ENCODE results near the gene HIVEP3.

The HIVEP3 gene

DNA sequence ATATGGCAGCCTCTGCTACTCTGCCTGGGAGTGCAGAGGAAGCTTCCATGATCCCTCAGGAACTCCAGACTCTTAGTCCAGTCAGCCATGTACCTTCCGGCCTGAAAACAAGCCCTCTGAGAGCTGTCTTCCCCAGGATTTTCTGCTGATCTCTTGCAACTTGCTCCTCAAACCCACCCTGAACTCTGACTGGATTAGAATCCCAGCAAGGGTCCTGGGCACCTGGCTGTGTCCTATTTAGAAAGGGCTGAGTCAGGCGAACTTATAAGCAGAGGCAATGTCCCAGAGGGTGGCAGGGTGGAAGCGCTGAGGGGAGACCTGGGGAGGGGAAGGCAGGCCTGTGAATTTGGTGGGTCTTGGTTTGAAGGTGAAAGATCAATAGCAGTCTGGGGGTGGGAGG, 249.8 kb downstream of the HIVEP3 start:
- no peaks in the 10 kb centered on the region for H4K20me1 ChIP-seq (ENCODE audit: insufficient read depth, low read length)
- H3K79me2 ChIP-seq (ENCODE audit: low read length) = no peaks in the 10 kb centered on the region
- DNase-seq = no peak
- no peaks in the 10 kb centered on the region for H3K9me3 ChIP-seq (replicated peaks; ENCODE audit: insufficient read depth, low read length)
- H2AFZ ChIP-seq (ENCODE audit: low read length) = no peak overlapping the region
- H3K27ac ChIP-seq (ENCODE audit: low read length) = no peak overlapping the region
- no peak overlapping the region for H3K4me3 ChIP-seq (ENCODE audit: low read length)
- TF ChIP-seq, protein P1, sequence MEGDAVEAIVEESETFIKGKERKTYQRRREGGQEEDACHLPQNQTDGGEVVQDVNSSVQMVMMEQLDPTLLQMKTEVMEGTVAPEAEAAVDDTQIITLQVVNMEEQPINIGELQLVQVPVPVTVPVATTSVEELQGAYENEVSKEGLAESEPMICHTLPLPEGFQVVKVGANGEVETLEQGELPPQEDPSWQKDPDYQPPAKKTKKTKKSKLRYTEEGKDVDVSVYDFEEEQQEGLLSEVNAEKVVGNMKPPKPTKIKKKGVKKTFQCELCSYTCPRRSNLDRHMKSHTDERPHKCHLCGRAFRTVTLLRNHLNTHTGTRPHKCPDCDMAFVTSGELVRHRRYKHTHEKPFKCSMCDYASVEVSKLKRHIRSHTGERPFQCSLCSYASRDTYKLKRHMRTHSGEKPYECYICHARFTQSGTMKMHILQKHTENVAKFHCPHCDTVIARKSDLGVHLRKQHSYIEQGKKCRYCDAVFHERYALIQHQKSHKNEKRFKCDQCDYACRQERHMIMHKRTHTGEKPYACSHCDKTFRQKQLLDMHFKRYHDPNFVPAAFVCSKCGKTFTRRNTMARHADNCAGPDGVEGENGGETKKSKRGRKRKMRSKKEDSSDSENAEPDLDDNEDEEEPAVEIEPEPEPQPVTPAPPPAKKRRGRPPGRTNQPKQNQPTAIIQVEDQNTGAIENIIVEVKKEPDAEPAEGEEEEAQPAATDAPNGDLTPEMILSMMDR (IDR thresholded peaks at IDR 0.05; ENCODE audit: low read length) = no peak
- TF ChIP-seq EZH2phosphoT487 (IDR thresholded peaks at IDR 0.05; ENCODE audit: low read length) = no peak
- TF ChIP-seq EZH2 (optimal IDR thresholded peaks at IDR 0.05; ENCODE audit: low read depth, low read length) = no peak
- peaks cover 57% of the 10 kb centered on the region for H3K4me1 ChIP-seq (ENCODE audit: low read length)
- H3K27me3 ChIP-seq (replicated peaks; ENCODE audit: insufficient read depth, low read length) = no peaks in the 10 kb centered on the region
- no peak overlapping the region for H3K4me2 ChIP-seq (ENCODE audit: low read depth, low read length)
- peaks cover 25% of the 10 kb centered on the region for H3F3A ChIP-seq (ENCODE audit: insufficient read depth, low read length)
- H3K9me2 ChIP-seq (replicated peaks; ENCODE audit: insufficient read depth, low read length) = no peaks in the 10 kb centered on the region
- no peaks in the 10 kb centered on the region for H3K36me3 ChIP-seq (replicated peaks; ENCODE audit: insufficient read depth, low read length)
- H3K9ac ChIP-seq (ENCODE audit: low read length) = no peak overlapping the region

DNA sequence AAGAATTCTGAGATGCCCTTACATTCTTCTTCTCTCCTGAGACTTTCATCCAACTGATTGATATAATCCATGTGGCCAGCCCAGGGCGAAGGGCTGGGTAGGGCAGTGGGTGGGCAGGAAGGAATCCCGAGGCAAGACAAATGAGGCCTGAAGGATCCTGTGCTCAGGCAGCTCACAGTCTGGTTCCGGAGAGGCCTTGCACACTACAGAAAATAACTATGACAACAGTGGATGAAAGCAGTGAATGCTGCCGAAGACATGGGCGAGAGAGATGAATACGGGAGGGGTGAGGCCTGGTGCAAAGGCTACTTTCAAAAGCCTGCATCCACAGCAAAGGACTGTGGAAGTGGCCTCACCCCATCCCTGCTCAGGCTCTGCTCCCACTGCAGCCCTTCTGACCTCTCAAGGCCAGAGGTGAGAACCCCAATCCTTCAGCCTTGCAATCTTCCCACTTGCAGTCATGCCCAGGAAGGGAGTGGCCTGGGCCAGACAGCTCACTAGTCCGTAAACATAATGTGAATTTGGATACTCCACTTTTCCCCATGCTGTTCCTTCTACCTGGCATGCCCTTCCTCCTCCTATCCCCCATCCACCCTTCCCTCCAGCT, 250.6 kb downstream of the HIVEP3 start:
- H3K4me2 ChIP-seq (ENCODE audit: low read depth, low read length) = no peak overlapping the region
- H3K4me1 ChIP-seq (ENCODE audit: low read length) = peaks cover 51% of the 10 kb centered on the region

DNA sequence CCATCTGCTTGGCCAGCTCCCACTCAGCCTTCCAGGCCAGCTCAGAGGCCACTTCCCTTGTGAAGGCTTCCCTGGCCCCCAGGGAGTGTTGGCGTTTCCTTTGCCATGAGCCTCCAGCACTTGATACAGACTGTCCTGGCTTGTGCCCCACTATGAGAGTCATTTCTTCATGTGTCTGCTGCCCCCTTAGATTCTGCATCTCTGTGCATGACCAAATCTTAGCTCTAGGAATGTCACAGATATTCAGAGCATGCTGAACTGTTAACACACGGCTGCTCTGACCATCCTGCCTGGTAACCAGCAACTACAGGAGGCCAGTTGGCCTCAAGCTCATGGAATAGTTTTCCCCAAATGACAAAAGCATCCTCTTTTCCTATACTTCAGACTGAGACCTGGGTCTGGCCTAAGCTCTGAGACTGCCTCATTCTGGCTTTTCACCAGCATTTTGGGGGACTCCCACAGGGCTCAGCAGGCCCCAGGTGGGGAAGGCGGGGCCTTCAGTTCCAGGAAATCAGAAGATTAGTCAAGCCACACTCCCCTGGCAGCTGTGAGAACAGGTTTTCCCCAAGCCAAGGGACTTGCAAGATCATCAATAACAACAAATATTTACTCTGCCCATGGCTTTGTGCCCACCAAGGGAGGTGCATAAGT, 251.6 kb downstream of the HIVEP3 start:
- Histone ChIP-seq H3K4me2 (ENCODE audit: low read depth, low read length) (peak overlapping the region; percentile 48), H3K9me3 (replicated peaks; ENCODE audit: insufficient read depth, low read length) (no peaks in the 10 kb centered on the region), H3K4me1 (ENCODE audit: low read length) (peaks cover 41% of the 10 kb centered on the region)

More for the DNA sequence above, 250.6 kb downstream of the HIVEP3 start:
- Histone ChIP-seq H3F3A (ENCODE audit: insufficient read depth, low read length) (peaks cover 17% of the 10 kb centered on the region), H4K20me1 (ENCODE audit: insufficient read depth, low read length) (no peaks in the 10 kb centered on the region), H3K9ac (ENCODE audit: low read length) (no peak overlapping the region), H3K79me2 (ENCODE audit: low read length) (no peaks in the 10 kb centered on the region), H3K9me3 (replicated peaks; ENCODE audit: insufficient read depth, low read length) (no peaks in the 10 kb centered on the region), H3K27ac (ENCODE audit: low read length) (peak overlapping the region; percentile 73; the same call in 1 of the 2 replicates), H3K27me3 (replicated peaks; ENCODE audit: insufficient read depth, low read length) (no peaks in the 10 kb centered on the region), H2AFZ (ENCODE audit: low read length) (0 out of 2 replicates have a peak overlapping the region, but pooled peaks have one; percentile 13), H3K4me3 (ENCODE audit: low read length) (no peak overlapping the region), H3K36me3 (replicated peaks; ENCODE audit: insufficient read depth, low read length) (no peaks in the 10 kb centered on the region), H3K9me2 (replicated peaks; ENCODE audit: insufficient read depth, low read length) (no peaks in the 10 kb centered on the region)
- TF ChIP-seq, protein P1 (IDR thresholded peaks at IDR 0.05; ENCODE audit: low read length) = no peak
- DNase-seq = no peak

More for the DNA sequence above, 251.6 kb downstream of the HIVEP3 start:
- peaks cover 13% of the 10 kb centered on the region for H3F3A ChIP-seq (ENCODE audit: insufficient read depth, low read length)
- H3K9me2 ChIP-seq (replicated peaks; ENCODE audit: insufficient read depth, low read length) = no peaks in the 10 kb centered on the region
- TF ChIP-seq, protein P1 (IDR thresholded peaks at IDR 0.05; ENCODE audit: low read length) = no peak
- TF ChIP-seq EZH2phosphoT487 (IDR thresholded peaks at IDR 0.05; ENCODE audit: low read length) (no peak), EZH2 (optimal IDR thresholded peaks at IDR 0.05; ENCODE audit: low read depth, low read length) (no peak)
- peak overlapping the region; percentile 73 for H3K27ac ChIP-seq (ENCODE audit: low read length)
- no peaks in the 10 kb centered on the region for H4K20me1 ChIP-seq (ENCODE audit: insufficient read depth, low read length)
- peak overlapping the region; percentile 18 for H2AFZ ChIP-seq (ENCODE audit: low read length)
- H3K36me3 ChIP-seq (replicated peaks; ENCODE audit: insufficient read depth, low read length) = no peaks in the 10 kb centered on the region
- no peak overlapping the region for H3K4me3 ChIP-seq (ENCODE audit: low read length)
- H3K79me2 ChIP-seq (ENCODE audit: low read length) = no peaks in the 10 kb centered on the region
- peak overlapping the region; percentile 26 for H3K9ac ChIP-seq (ENCODE audit: low read length)
- peak; percentile 93 for DNase-seq
- H3K27me3 ChIP-seq (replicated peaks; ENCODE audit: insufficient read depth, low read length) = no peaks in the 10 kb centered on the region
